Lower leg skin (tissue), 4 donors: ENCODE results near the gene C6orf62. TPM values are rescaled to one million over a fixed set of nuclear protein-coding genes. Genes with fewer than 3 reads are reported as not detected.
"Not testable (repeated sequence)": the region's sequence is repeated elsewhere in the genome, so short reads cannot be mapped to it uniquely, and the experiment has no call there.

Source experiments
- DNase-seq, 2 donors: peaks; one replicate each; pipeline ENCODE4 v3.0.0-alpha.2; 2019; ENCODE audit warnings: low spot score in 2 of 2
- H3K4me3 ChIP-seq: fragments of 200-600 bp; sonication (generic); 2 replicates; pipeline ENCODE4 v1.5.1; 2017; ENCODE audit warnings: mild to moderate bottlenecking, low read depth; ENCODE audit not compliant: poor library complexity, severe bottlenecking
- CTCF ChIP-seq, 3 donors: fragments of 450-650 bp; IDR thresholded peaks; one replicate each; pipeline ENCODE4 v1.5.1; 2016; ENCODE audit warnings: antibody characterized with exemption in 3 of 3, mild to moderate bottlenecking in 3 of 3, moderate library complexity in 2 of 3
- POLR2A ChIP-seq, 2 donors: fragments of 450-650 bp; IDR thresholded peaks; one replicate each; pipeline ENCODE4 v1.6.1; 2016 to 2017; ENCODE audit warnings: antibody characterized with exemption in 2 of 2, mild to moderate bottlenecking in 1 of 2, moderate library complexity in 1 of 2
- WGBS, 2 donors: methylation state at CpG; one replicate each; pipeline ENCODE4 v1.1.5; 2018; 5-methylcytosine and 5-hydroxymethylcytosine counted together
- intact Hi-C: fragments of 100-400 bp; cut with DNase I; formaldehyde crosslinking; loops from one replicate; pipeline ENCODE4 v1.15.0; 2023; ENCODE audit warnings: low total_unique reads
- total RNA-seq, 4 donors: library from RNA; depleted of rRNA; stranded (reverse); fragments of >200 nt; gene quantifications; one replicate each; pipeline ENCODE4 v1.1.0, GENCODE V29; 2016

Gene C6orf62
- total RNA-seq, 4 donors from 2014 or later, result 50.9 to 63.3 (median 52.8) TPM

GRCh38 chr6:24761851-24762250 is 42.9 kb upstream of the C6orf62 start:
- intact Hi-C loops, result loop anchor here (10.0 kb wide), 1 partner anchor 177 kb away; no protein-coding TSS in a partner anchor
- TF ChIP-seq CTCF (IDR thresholded peaks at IDR 0.05) (no peak), POLR2A (IDR thresholded peaks at IDR 0.05) (no peak)
- DNase-seq, result no peak
- H3K4me3 ChIP-seq, result no peak overlapping the region

DNA sequence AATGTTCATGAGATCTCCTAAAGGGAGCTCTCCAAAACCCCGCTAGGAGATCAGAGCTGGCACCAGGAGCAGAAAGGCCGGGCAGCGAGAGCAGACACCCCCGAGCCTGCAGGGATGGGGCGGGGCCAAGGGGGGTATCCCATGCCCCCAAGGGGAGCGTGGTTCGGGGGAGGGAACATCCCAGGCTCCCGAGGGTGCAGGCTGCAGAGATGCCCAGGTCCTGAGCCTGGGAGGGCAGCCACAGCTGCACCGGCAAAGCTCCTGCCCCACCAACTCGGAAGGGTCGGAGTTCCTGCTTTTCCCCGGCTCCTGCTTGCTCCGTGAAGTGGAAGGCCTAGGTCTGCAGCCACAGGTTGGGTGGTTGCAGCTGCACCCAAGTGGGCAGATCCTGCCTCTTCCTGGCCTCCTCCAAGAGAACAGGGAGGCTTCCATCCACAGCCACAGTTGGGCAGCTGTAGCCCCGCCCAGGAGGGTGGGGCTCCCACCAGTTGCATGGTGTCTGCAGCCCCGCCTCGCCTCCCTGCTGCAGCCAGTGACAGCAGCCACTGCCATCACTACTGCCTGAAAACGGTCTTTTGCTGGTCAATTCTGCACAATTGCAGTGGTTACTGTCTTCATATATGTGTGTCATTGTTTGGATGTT is 42.4 kb upstream of the C6orf62 start:
- WGBS, 2 donors, result 89 to 91% methylated on average over 14 to 16 of the region's 17 CpGs
- no peak for TF ChIP-seq POLR2A (IDR thresholded peaks at IDR 0.05)
- TF ChIP-seq CTCF (IDR thresholded peaks at IDR 0.05), result no peak
- DNase-seq, result no peak
- intact Hi-C loops, result loop anchor here (10.0 kb wide), 1 partner anchor 177 kb away; no protein-coding TSS in a partner anchor
- H3K4me3 ChIP-seq, result no peak overlapping the region

DNA sequence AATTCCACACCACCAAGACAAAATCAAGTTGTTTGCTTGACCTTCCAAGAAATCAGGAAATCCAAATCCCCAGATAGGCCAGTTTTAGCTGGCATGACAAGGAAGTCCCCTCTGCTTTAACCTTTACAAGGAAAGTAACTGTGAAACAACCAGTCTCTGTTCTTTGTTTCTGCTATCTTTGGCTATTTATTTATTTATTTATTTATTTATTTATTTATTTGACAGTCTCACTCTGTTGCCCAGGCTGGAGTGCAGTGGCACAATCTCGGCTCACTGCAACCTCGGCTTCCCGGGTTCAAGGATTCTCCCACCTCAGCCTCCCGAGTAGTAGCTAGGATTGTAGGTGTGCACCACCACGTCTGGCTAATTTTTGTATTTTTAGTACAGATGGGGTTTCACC is 41.3 kb upstream of the C6orf62 start:
- 94% methylated on average over 5 of the region's 5 CpGs for WGBS, 2 donors
- H3K4me3 ChIP-seq, result no peak overlapping the region
- TF ChIP-seq CTCF (IDR thresholded peaks at IDR 0.05), result no peak
- no peak for TF ChIP-seq POLR2A (IDR thresholded peaks at IDR 0.05)
- intact Hi-C loops, result loop anchor here (10.0 kb wide), 1 partner anchor 175 kb away; no protein-coding TSS in a partner anchor
- DNase-seq, result no peak

DNA sequence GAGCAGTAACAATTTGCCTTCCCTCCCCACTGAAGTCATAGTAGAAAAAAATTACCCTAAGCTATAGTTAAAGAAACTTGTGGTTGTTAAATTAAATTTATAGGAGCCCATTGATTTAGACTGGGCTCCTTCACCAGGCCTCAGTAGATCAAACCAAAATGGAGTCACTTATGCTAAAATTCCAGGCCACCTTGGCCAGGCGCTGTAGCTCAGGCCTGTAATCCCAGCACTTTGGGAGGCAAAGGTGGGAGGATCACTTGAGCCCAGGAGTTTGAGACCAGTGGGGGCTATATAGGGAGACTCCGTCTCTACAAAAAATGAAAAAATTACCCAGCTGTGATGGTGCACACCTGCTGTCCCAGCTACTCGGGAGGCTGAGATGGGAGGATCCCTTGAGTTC is 40.8 kb upstream of the C6orf62 start:
- no peak for TF ChIP-seq CTCF (IDR thresholded peaks at IDR 0.05)
- TF ChIP-seq POLR2A (IDR thresholded peaks at IDR 0.05), result no peak
- intact Hi-C loops, result loop anchor here (10.0 kb wide), 1 partner anchor 175 kb away; no protein-coding TSS in a partner anchor
- H3K4me3 ChIP-seq, result no peak overlapping the region
- WGBS, 2 donors, result 94 to 97% methylated on average over 3 of the region's 3 CpGs
- DNase-seq, result no peak

DNA sequence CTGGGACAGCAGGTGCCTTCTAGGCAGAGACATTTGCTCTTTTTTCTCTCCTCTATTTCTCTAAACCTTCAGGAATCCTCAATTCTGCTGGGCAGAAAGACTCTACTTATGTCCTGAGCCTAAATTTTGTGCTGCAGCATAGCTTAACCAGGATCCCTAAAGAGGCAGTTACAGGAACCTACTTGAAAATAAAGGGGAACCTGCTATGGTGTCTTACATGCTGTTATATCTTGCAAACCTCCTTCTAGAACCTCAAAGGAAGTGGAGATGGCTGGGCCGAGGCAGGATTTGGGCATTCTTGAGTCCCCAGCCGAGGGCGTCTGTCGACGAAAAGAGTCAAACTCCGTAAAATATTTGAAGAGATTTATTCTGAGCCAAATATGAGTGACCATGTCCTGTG is 38.7 kb upstream of the C6orf62 start:
- H3K4me3 ChIP-seq, result no peak overlapping the region
- DNase-seq, result no peak
- TF ChIP-seq POLR2A (IDR thresholded peaks at IDR 0.05), result no peak
- intact Hi-C loops, result no loop called here
- 88 to 97% methylated on average over 6 of the region's 6 CpGs for WGBS, 2 donors

DNA sequence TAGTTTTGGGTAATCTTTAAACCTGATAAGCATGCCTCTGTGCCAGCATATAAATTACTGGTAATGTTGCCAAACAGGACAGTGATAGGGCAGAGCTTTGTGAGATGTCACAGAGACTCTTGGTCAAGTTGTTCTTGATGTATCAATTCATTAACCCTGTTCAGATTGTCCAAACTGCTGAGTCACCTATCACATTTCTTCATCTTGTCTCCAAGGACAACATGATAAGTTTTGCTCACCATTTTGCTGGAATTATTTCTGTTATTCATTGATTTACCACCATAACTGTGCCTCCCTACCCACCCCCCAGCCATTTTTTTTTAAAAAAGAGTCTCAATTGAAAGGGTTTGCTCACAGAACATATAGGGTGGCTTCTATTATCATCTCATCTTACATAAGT is 36.3 kb upstream of the C6orf62 start:
- TF ChIP-seq POLR2A (IDR thresholded peaks at IDR 0.05), result no peak
- TF ChIP-seq CTCF (IDR thresholded peaks at IDR 0.05), result no peak
- intact Hi-C loops, result no loop called here
- H3K4me3 ChIP-seq, result no peak overlapping the region
- no peak for DNase-seq

DNA sequence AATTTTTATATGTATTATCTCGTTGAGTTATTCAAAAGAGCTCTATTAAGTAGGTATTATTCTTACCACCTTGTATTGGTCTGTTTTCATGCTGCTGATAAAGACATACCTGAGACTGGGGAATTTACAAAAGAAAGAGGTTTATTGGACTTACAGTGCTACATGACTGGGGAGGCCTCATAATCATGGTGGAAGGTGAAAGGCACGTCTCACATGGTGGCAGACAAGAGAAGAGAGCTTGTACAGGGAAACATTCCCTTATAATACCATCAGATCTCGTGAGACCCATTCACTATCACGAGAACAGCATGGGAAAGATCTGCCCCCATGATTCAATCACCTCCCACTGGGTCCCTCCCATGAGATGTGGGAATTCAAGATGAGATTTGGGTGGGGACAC is 35.4 kb upstream of the C6orf62 start:
- H3K4me3 ChIP-seq, intact Hi-C loops, DNase-seq: not testable (repeated sequence)
- 85 to 86% methylated on average over 4 of the region's 4 CpGs for WGBS, 2 donors
